Measurements from ENCODE around the gene ZDHHC18. TPM values are rescaled to one million over a fixed set of nuclear protein-coding genes. Genes with fewer than 3 reads are reported as not detected.
A peak's percentile ranks its signal among the peaks of the same experiment; 100 is the strongest.

Gene ZDHHC18
- total and polyA plus RNA-seq, 2 donors, result 9.0 to 9.1 TPM

GRCh38 chr1:26788836-26789611, 37.5 kb upstream of the ZDHHC18 start:
- DNase-seq (ENCODE audit: low read depth in 6 of 9, low spot score in 9 of 9), result peak; percentile 66 to 94 (median 81)
- 1% methylated on average over 19 of the region's 19 CpGs for WGBS
- Histone ChIP-seq H3K27ac (ENCODE audit: low read depth in 1 of 2, low read length in 1 of 2) (peak overlapping the region; percentile 97 to 99), H3K36me3 (ENCODE audit: control insufficient read depth in 2 of 2, insufficient read depth in 2 of 2, low read length in 1 of 2) (peaks cover 12 to 13% of the 10 kb centered on the region in 2 donors), H3K4me1 (ENCODE audit: control insufficient read depth in 2 of 2, insufficient read depth in 2 of 2, low read length in 2 of 2) (peaks cover 19 to 48% of the 10 kb centered on the region in 2 donors), H3K27me3 (ENCODE audit: control insufficient read depth in 2 of 2, insufficient read depth in 1 of 2, low read length in 1 of 2) (no peaks in the 10 kb centered on the region), H3K9me3 (ENCODE audit: control insufficient read depth in 2 of 2, insufficient read depth in 1 of 2, low read length in 1 of 2) (no peaks in the 10 kb centered on the region), H3K4me3 (ENCODE audit: low read length in 2 of 2) (peak overlapping the region; percentile 91 to 95)

- H3K4me1 ChIP-seq (ENCODE audit: control insufficient read depth in 2 of 2, insufficient read depth in 2 of 2, low read length in 2 of 2), result peaks cover 19 to 43% of the 10 kb centered on the region in 2 donors
These were observed 36.9 kb upstream of the ZDHHC18 start for GRCh38 chr1:26789612-26789865.

GRCh38 chr1:26789931-26790330, 36.6 kb upstream of the ZDHHC18 start:
- H3K4me1 ChIP-seq (ENCODE audit: control insufficient read depth in 2 of 2, insufficient read depth in 2 of 2, low read length in 2 of 2), result peaks cover 19 to 41% of the 10 kb centered on the region in 2 donors
- 62% methylated on average over 4 of the region's 4 CpGs for WGBS
- H3K27ac ChIP-seq (ENCODE audit: low read depth in 1 of 2, low read length in 1 of 2), result no peak overlapping the region
- no peaks in the 10 kb centered on the region for H3K9me3 ChIP-seq (ENCODE audit: control insufficient read depth in 2 of 2, insufficient read depth in 1 of 2, low read length in 1 of 2)
- H3K27me3 ChIP-seq (ENCODE audit: control insufficient read depth in 2 of 2, insufficient read depth in 1 of 2, low read length in 1 of 2), result no peaks in the 10 kb centered on the region
- DNase-seq (ENCODE audit: low read depth in 6 of 9, low spot score in 9 of 9), result no peak
- no peak overlapping the region for H3K4me3 ChIP-seq (ENCODE audit: low read length in 2 of 2)
- peaks cover 19 to 20% of the 10 kb centered on the region in 2 donors for H3K36me3 ChIP-seq (ENCODE audit: control insufficient read depth in 2 of 2, insufficient read depth in 2 of 2, low read length in 1 of 2)

More at GRCh38 chr1:26789612-26789865, 36.9 kb upstream of the ZDHHC18 start:
- WGBS, result 72% methylated on average over 3 of the region's 3 CpGs
- Histone ChIP-seq H3K4me3 (ENCODE audit: low read length in 2 of 2) (no peak overlapping the region), H3K27me3 (ENCODE audit: control insufficient read depth in 2 of 2, insufficient read depth in 1 of 2, low read length in 1 of 2) (no peaks in the 10 kb centered on the region), H3K27ac (ENCODE audit: low read depth in 1 of 2, low read length in 1 of 2) (peak overlapping the region in 1 of 2 donors; percentile 25), H3K36me3 (ENCODE audit: control insufficient read depth in 2 of 2, insufficient read depth in 2 of 2, low read length in 1 of 2) (peaks cover 15 to 16% of the 10 kb centered on the region in 2 donors), H3K9me3 (ENCODE audit: control insufficient read depth in 2 of 2, insufficient read depth in 1 of 2, low read length in 1 of 2) (no peaks in the 10 kb centered on the region)
- no peak for DNase-seq (ENCODE audit: low read depth in 6 of 9, low spot score in 9 of 9)

GRCh38 chr1:26790551-26790953, 35.9 kb upstream of the ZDHHC18 start:
- no peaks in the 10 kb centered on the region for H3K9me3 ChIP-seq (ENCODE audit: control insufficient read depth in 2 of 2, insufficient read depth in 1 of 2, low read length in 1 of 2)
- peaks cover 19 to 36% of the 10 kb centered on the region in 2 donors for H3K4me1 ChIP-seq (ENCODE audit: control insufficient read depth in 2 of 2, insufficient read depth in 2 of 2, low read length in 2 of 2)
- no peak for DNase-seq (ENCODE audit: low read depth in 6 of 9, low spot score in 9 of 9)
- H3K27ac ChIP-seq (ENCODE audit: low read depth in 1 of 2, low read length in 1 of 2), result no peak overlapping the region
- no peak overlapping the region for H3K4me3 ChIP-seq (ENCODE audit: low read length in 2 of 2)
- peaks cover 21 to 22% of the 10 kb centered on the region in 2 donors for H3K36me3 ChIP-seq (ENCODE audit: control insufficient read depth in 2 of 2, insufficient read depth in 2 of 2, low read length in 1 of 2)
- no peaks in the 10 kb centered on the region for H3K27me3 ChIP-seq (ENCODE audit: control insufficient read depth in 2 of 2, insufficient read depth in 1 of 2, low read length in 1 of 2)
- 91% methylated on average over 5 of the region's 5 CpGs for WGBS

DNA sequence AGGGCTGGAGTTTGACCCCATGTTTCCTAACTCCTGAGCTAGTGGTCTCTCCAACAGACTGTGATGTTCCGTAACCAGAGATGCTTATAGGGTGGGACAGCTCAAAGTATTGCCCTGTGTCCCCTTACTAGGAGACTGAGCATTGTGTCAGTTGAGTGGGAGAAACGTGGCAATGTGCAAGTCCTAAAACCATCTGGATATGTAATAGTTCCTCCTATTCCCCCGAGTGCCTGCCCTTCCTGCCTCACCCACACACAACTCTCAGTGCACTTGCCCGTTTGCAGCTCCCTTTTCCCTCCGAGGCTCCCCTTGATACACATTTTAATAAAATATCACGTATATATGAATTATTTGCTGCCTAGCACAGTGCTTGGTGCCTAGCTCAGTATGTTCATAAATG, 35.3 kb upstream of the ZDHHC18 start:
- H3K4me1 ChIP-seq (ENCODE audit: control insufficient read depth in 2 of 2, insufficient read depth in 2 of 2, low read length in 2 of 2), result peaks cover 16 to 30% of the 10 kb centered on the region in 2 donors
- DNase-seq (ENCODE audit: low read depth in 6 of 9, low spot score in 9 of 9), result no peak
- H3K36me3 ChIP-seq (ENCODE audit: control insufficient read depth in 2 of 2, insufficient read depth in 2 of 2, low read length in 1 of 2), result peaks cover 21 to 22% of the 10 kb centered on the region in 2 donors
- H3K27me3 ChIP-seq (ENCODE audit: control insufficient read depth in 2 of 2, insufficient read depth in 1 of 2, low read length in 1 of 2), result no peaks in the 10 kb centered on the region
- no peaks in the 10 kb centered on the region for H3K9me3 ChIP-seq (ENCODE audit: control insufficient read depth in 2 of 2, insufficient read depth in 1 of 2, low read length in 1 of 2)
- H3K4me3 ChIP-seq (ENCODE audit: low read length in 2 of 2), result no peak overlapping the region
- 89% methylated on average over 6 of the region's 6 CpGs for WGBS
- H3K27ac ChIP-seq (ENCODE audit: low read depth in 1 of 2, low read length in 1 of 2), result no peak overlapping the region

DNA sequence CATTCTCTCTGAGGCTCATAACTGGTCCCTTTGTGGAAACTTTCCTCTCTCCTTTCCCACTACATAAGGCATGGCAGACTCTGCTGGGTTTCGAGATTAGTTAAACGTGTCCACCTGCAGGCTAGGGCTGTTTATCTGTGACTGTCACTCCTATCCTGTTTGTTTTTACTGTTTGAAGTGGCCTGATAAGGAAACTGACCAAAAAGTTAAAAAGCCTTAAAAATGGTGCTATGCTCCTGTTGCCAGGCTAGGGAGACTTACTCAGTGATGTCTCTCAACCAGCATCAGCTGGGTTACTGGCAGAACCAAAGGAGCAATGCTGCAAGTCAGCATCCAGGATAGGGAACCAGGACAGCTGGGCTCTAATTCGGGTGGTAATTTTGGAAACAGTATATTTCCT, 34.9 kb upstream of the ZDHHC18 start:
- Histone ChIP-seq H3K36me3 (ENCODE audit: control insufficient read depth in 2 of 2, insufficient read depth in 2 of 2, low read length in 1 of 2) (peaks cover 22 to 25% of the 10 kb centered on the region in 2 donors), H3K9me3 (ENCODE audit: control insufficient read depth in 2 of 2, insufficient read depth in 1 of 2, low read length in 1 of 2) (no peaks in the 10 kb centered on the region), H3K4me3 (ENCODE audit: low read length in 2 of 2) (no peak overlapping the region), H3K27ac (ENCODE audit: low read depth in 1 of 2, low read length in 1 of 2) (no peak overlapping the region), H3K4me1 (ENCODE audit: control insufficient read depth in 2 of 2, insufficient read depth in 2 of 2, low read length in 2 of 2) (peaks cover 11 to 26% of the 10 kb centered on the region in 2 donors), H3K27me3 (ENCODE audit: control insufficient read depth in 2 of 2, insufficient read depth in 1 of 2, low read length in 1 of 2) (no peaks in the 10 kb centered on the region)
- 94% methylated on average over 3 of the region's 3 CpGs for WGBS
- no peak for DNase-seq (ENCODE audit: low read depth in 6 of 9, low spot score in 9 of 9)

GRCh38 chr1:26792924-26793323, 33.6 kb upstream of the ZDHHC18 start:
- no peak overlapping the region for H3K4me3 ChIP-seq (ENCODE audit: low read length in 2 of 2)
- H3K27me3 ChIP-seq (ENCODE audit: control insufficient read depth in 2 of 2, insufficient read depth in 1 of 2, low read length in 1 of 2), result no peaks in the 10 kb centered on the region
- H3K36me3 ChIP-seq (ENCODE audit: control insufficient read depth in 2 of 2, insufficient read depth in 2 of 2, low read length in 1 of 2), result peaks cover 25 to 26% of the 10 kb centered on the region in 2 donors
- over 99% methylated on average over 2 of the region's 2 CpGs for WGBS
- no peak for DNase-seq (ENCODE audit: low read depth in 6 of 9, low spot score in 9 of 9)
- no peak overlapping the region for H3K27ac ChIP-seq (ENCODE audit: low read depth in 1 of 2, low read length in 1 of 2)
- no peaks in the 10 kb centered on the region for H3K9me3 ChIP-seq (ENCODE audit: control insufficient read depth in 2 of 2, insufficient read depth in 1 of 2, low read length in 1 of 2)
- peaks cover 5 to 17% of the 10 kb centered on the region in 2 donors for H3K4me1 ChIP-seq (ENCODE audit: control insufficient read depth in 2 of 2, insufficient read depth in 2 of 2, low read length in 2 of 2)

DNA sequence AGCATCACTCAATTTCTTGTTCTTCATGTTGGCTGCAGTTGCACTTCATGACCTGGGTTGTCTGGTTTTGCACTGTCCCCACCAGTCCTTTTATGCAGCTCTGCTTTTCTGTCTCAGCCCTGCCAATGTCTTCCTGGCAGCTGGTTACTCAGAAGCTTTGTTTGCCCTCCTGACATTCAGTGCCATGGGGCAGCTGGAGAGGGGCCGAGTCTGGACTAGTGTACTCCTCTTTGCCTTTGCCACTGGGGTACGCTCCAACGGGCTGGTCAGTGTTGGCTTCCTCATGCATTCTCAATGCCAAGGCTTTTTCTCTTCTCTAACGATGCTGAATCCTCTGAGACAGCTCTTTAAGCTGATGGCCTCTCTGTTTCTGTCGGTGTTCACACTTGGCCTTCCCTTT, 32.1 kb upstream of the ZDHHC18 start:
- Histone ChIP-seq H3K4me3 (ENCODE audit: low read length in 2 of 2) (no peak overlapping the region), H3K27me3 (ENCODE audit: control insufficient read depth in 2 of 2, insufficient read depth in 1 of 2, low read length in 1 of 2) (no peaks in the 10 kb centered on the region), H3K36me3 (ENCODE audit: control insufficient read depth in 2 of 2, insufficient read depth in 2 of 2, low read length in 1 of 2) (peaks cover 25 to 29% of the 10 kb centered on the region in 2 donors), H3K9me3 (ENCODE audit: control insufficient read depth in 2 of 2, insufficient read depth in 1 of 2, low read length in 1 of 2) (no peaks in the 10 kb centered on the region), H3K4me1 (ENCODE audit: control insufficient read depth in 2 of 2, insufficient read depth in 2 of 2, low read length in 2 of 2) (peaks cover 0 to 10% of the 10 kb centered on the region in 2 donors), H3K27ac (ENCODE audit: low read depth in 1 of 2, low read length in 1 of 2) (no peak overlapping the region)
- WGBS, result 97% methylated on average over 5 of the region's 5 CpGs
- DNase-seq (ENCODE audit: low read depth in 6 of 9, low spot score in 9 of 9), result no peak

DNA sequence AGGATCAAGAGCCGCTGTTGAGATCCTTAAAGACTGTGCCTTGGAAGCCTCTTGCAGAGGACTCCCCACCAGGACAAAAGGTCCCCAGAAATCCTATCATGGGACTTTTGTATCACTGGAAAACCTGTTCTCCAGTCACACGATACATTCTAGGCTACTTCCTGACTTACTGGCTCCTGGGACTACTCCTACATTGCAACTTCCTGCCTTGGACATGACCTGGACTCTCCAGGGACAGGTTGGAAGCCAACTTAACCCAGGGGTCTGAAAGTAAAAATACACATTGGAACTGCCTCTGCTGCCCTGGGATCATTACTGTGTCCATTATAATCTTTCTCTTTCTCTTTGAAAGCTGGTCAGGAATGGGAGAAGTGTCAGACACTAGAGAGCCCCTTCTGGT, 28.9 kb upstream of the ZDHHC18 start:
- no peaks in the 10 kb centered on the region for H3K9me3 ChIP-seq (ENCODE audit: control insufficient read depth in 2 of 2, insufficient read depth in 1 of 2, low read length in 1 of 2)
- 97% methylated on average over 2 of the region's 2 CpGs for WGBS
- H3K4me3 ChIP-seq (ENCODE audit: low read length in 2 of 2), result no peak overlapping the region
- H3K36me3 ChIP-seq (ENCODE audit: control insufficient read depth in 2 of 2, insufficient read depth in 2 of 2, low read length in 1 of 2), result peaks cover 25 to 26% of the 10 kb centered on the region in 2 donors
- no peaks in the 10 kb centered on the region for H3K27me3 ChIP-seq (ENCODE audit: control insufficient read depth in 2 of 2, insufficient read depth in 1 of 2, low read length in 1 of 2)
- H3K27ac ChIP-seq (ENCODE audit: low read depth in 1 of 2, low read length in 1 of 2), result no peak overlapping the region
- H3K4me1 ChIP-seq (ENCODE audit: control insufficient read depth in 2 of 2, insufficient read depth in 2 of 2, low read length in 2 of 2), result peaks cover 0 to 10% of the 10 kb centered on the region in 2 donors
- no peak for DNase-seq (ENCODE audit: low read depth in 6 of 9, low spot score in 9 of 9)

All from thymus (tissue), 11 donors.